Measurements from ENCODE around the gene RYR3.

DNA sequence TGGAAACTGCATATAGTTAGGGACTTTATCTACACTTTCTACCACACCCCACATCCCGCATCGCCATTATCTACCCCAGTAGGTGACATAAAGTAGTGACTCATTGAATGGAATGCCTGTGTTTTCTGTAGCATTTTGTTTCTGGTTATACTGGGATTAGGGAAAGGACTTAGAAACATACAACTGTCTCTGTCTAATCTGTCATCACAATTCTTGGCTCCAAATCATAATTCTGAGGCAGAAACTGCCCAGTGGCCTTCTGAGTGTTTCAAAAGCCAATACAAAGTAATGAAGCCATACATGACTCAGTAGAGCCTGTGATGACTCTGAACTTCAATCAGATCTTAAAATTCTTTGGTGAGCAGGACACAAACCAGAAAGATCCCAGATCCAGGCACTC is 541.8 kb downstream of the RYR3 start:
- TF ChIP-seq, protein P1, sequence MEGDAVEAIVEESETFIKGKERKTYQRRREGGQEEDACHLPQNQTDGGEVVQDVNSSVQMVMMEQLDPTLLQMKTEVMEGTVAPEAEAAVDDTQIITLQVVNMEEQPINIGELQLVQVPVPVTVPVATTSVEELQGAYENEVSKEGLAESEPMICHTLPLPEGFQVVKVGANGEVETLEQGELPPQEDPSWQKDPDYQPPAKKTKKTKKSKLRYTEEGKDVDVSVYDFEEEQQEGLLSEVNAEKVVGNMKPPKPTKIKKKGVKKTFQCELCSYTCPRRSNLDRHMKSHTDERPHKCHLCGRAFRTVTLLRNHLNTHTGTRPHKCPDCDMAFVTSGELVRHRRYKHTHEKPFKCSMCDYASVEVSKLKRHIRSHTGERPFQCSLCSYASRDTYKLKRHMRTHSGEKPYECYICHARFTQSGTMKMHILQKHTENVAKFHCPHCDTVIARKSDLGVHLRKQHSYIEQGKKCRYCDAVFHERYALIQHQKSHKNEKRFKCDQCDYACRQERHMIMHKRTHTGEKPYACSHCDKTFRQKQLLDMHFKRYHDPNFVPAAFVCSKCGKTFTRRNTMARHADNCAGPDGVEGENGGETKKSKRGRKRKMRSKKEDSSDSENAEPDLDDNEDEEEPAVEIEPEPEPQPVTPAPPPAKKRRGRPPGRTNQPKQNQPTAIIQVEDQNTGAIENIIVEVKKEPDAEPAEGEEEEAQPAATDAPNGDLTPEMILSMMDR (conservative IDR thresholded peaks at IDR 0.05; ENCODE audit: low read length) = no peak
- no peak for TF ChIP-seq EZH2phosphoT487 (IDR thresholded peaks at IDR 0.05; ENCODE audit: borderline replicate concordance)
